Common myeloid progenitor, CD34-positive (primary cell): ENCODE measurements around the gene AQP10. TPM values are rescaled to one million over a fixed set of nuclear protein-coding genes. Genes with fewer than 3 reads are reported as not detected.
"Not testable (repeated sequence)": the region's sequence is repeated elsewhere in the genome, so short reads cannot be mapped to it uniquely, and the experiment has no call there.

ENCODE experiments used
- CTCF ChIA-PET: fragments of 350-600 bp; sonication (Branson Sonifier 250); formaldehyde crosslinking; loops from one replicate; lab custom pipeline; 2021; ENCODE audit warnings: antibody characterized with exemption; lab: Charles Lee
- POLR2A ChIA-PET: fragments of 350-600 bp; sonication (Branson Sonifier 250); formaldehyde crosslinking; loops from one replicate; lab custom pipeline; 2021; ENCODE audit warnings: antibody characterized with exemption; lab: Charles Lee
- DNase-seq, 3 donors: peaks; one replicate each; pipeline versions ENCODE4 v3.0.0 to v3.0.0-alpha.2; 2013
- H3K27ac ChIP-seq, 2 experiments: 1 replicate in 1 of 2; 2 replicates in 1 of 2; pipeline ENCODE4 v1.7.0; 2013; ENCODE audit warnings: inconsistent platforms in 2 of 2, low read length in 2 of 2, mild to moderate bottlenecking in 2 of 2, low read depth in 1 of 2, moderate library complexity in 1 of 2; ENCODE audit not compliant: severe bottlenecking in 2 of 2, insufficient read depth in 1 of 2, poor library complexity in 1 of 2
- H3K27me3 ChIP-seq, 5 experiments: replicated peaks in 2 of 5; 1 replicate in 3 of 5; 2 replicates in 2 of 5; pipeline versions ENCODE4 v1.6.1 to v1.7.0; 2013; ENCODE audit warnings: low read length in 4 of 5, mild to moderate bottlenecking in 2 of 5, moderate library complexity in 2 of 5, inconsistent platforms in 1 of 5; ENCODE audit not compliant: insufficient read depth in 5 of 5, control insufficient read depth in 4 of 5
- H3K36me3 ChIP-seq, 4 experiments: 1 replicate in 2 of 4; 2 replicates in 2 of 4; pipeline versions ENCODE4 v1.6.1 to v1.7.0; 2013; ENCODE audit warnings: low read length in 3 of 4, control low read depth in 1 of 4, mild to moderate bottlenecking in 1 of 4; ENCODE audit not compliant: control insufficient read depth in 4 of 4, insufficient read depth in 4 of 4
- H3K4me1 ChIP-seq, 4 experiments: 1 replicate in 3 of 4; 2 replicates in 1 of 4; pipeline versions ENCODE4 v1.6.1 to v1.7.1; 2013; ENCODE audit warnings: low read length in 3 of 4, mild to moderate bottlenecking in 3 of 4, control low read depth in 1 of 4, inconsistent platforms in 1 of 4, moderate library complexity in 1 of 4; ENCODE audit not compliant: control insufficient read depth in 4 of 4, insufficient read depth in 4 of 4; ENCODE audit errors: control extremely low read depth in 1 of 4
- H3K4me3 ChIP-seq, 7 experiments: 1 replicate in 4 of 7; 2 replicates in 3 of 7; pipeline versions ENCODE4 v1.5.1 to v1.7.0; 2013; ENCODE audit warnings: mild to moderate bottlenecking in 7 of 7, low read length in 6 of 7, moderate library complexity in 6 of 7, inconsistent platforms in 2 of 7, low read depth in 2 of 7, control low read depth in 1 of 7; ENCODE audit not compliant: insufficient read depth in 4 of 7, control insufficient read depth in 1 of 7; ENCODE audit errors: extremely low read depth in 1 of 7
- H3K9me3 ChIP-seq, 5 experiments: 1 replicate in 4 of 5; 2 replicates in 1 of 5; pipeline versions ENCODE4 v1.6.1 to v1.7.1; 2013; ENCODE audit warnings: low read length in 4 of 5, mild to moderate bottlenecking in 2 of 5, inconsistent platforms in 1 of 5, low read depth in 1 of 5, moderate library complexity in 1 of 5; ENCODE audit not compliant: control insufficient read depth in 4 of 5, insufficient read depth in 2 of 5; ENCODE audit errors: control extremely low read depth in 1 of 5
- WGBS: methylation state at CpG from one replicate; pipeline ENCODE4 v1.1.5; 2013; ENCODE audit not compliant: insufficient coverage; 5-methylcytosine and 5-hydroxymethylcytosine counted together
- polyA plus RNA-seq: library from polyadenylated mRNA; unstranded; fragments of 120-200 nt; gene quantifications from one replicate; pipeline ENCODE4 v1.2.1, GENCODE V29; 2013

The AQP10 gene
- 0.40 TPM for polyA plus RNA-seq

- Histone ChIP-seq H3K9me3 (peaks cover 0 to 1% (median 0%) of the 10 kb centered on the region in 5 experiments), H3K4me3 (peak within 1 kb of the TSS in 2 of 7 experiments; percentile 7 to 8), H3K27me3 (no peaks in the 10 kb centered on the region), H3K36me3 (no peaks in the 10 kb centered on the region), H3K27ac (peak within 1 kb of the TSS in 1 of 2 experiments; percentile 38), H3K4me1 (peaks cover 0 to 21% (median 17%) of the 10 kb centered on the region in 4 experiments)
- ChIA-PET CTCF (interaction anchor here (0.6 to 18.9 kb wide), 5 partner anchors 8 to 48 kb away, joined by 3 to 429 read pairs (median 4); no protein-coding TSS in a partner anchor), POLR2A (interaction anchor here (0.6 to 0.7 kb wide), 2 partner anchors 74 to 81 kb away, joined by 3 to 4 read pairs; no protein-coding TSS in a partner anchor)
- 0% methylated on average over 3 of the region's 9 CpGs for WGBS
- DNase-seq: peak; percentile 52 to 79 (median 67)
These were observed at the start of gene AQP10 for GRCh38 chr1:154320882-154321608. AQP10 (plus strand) TSS chr1:154321093; CDS start chr1:154321156, 63 bp downstream.

GRCh38 chr1:154272217-154272998 is 48.5 kb upstream of the AQP10 start, which contains the start of gene HAX1:
HAX1 (plus strand) TSS chr1:154272629; CDS start chr1:154272724, 95 bp downstream.
- ChIA-PET POLR2A (interaction anchor here (0.6 to 1.1 kb wide), 3 partner anchors 42 to 62 kb away, joined by 3 read pairs; no protein-coding TSS in a partner anchor), CTCF (interaction anchor here (0.6 to 4.1 kb wide), 19 partner anchors 10 to 476 kb away, joined by 3 to 28 read pairs (median 4); partner anchors contain the start of genes AQP10 and ATP8B2)
- Histone ChIP-seq H3K4me1 (peaks cover 0 to 19% (median 17%) of the 10 kb centered on the region in 4 experiments), H3K27ac (peak within 1 kb of the TSS; percentile 87 to 93), H3K9me3 (no peaks in the 10 kb centered on the region), H3K36me3 (peaks cover 5 to 43% (median 32%) of the 10 kb centered on the region in 4 experiments), H3K4me3 (peak within 1 kb of the TSS; percentile 89 to 100 (median 96)), H3K27me3 (no peaks in the 10 kb centered on the region)
- DNase-seq: peak; percentile 100
- WGBS: under 1% methylated on average over 47 of the region's 47 CpGs

GRCh38 chr1:154272999-154273563 is 47.8 kb upstream of the AQP10 start:
- no peaks in the 10 kb centered on the region for H3K27me3 ChIP-seq
- 52% methylated on average over 10 of the region's 13 CpGs for WGBS
- H3K9me3 ChIP-seq: no peaks in the 10 kb centered on the region
- H3K4me1 ChIP-seq: peaks cover 0 to 19% (median 17%) of the 10 kb centered on the region in 4 experiments
- peak overlapping the region; percentile 87 to 93 for H3K27ac ChIP-seq
- CTCF ChIA-PET: interaction anchor here (1.0 to 4.1 kb wide), 8 partner anchors 48 to 476 kb away, joined by 3 to 28 read pairs (median 4); partner anchors contain the start of genes AQP10 and ATP8B2
- peak overlapping the region; percentile 89 to 100 (median 96) for H3K4me3 ChIP-seq
- POLR2A ChIA-PET: no interaction called here
- no peak for DNase-seq
- peaks cover 5 to 43% (median 30%) of the 10 kb centered on the region in 4 experiments for H3K36me3 ChIP-seq

- DNase-seq: peak; percentile 45 to 65 (median 63)
- 100% methylated on average over 2 of the region's 7 CpGs for WGBS
- Histone ChIP-seq H3K27me3 (no peaks in the 10 kb centered on the region), H3K9me3 (no peaks in the 10 kb centered on the region), H3K4me3 (no peak overlapping the region), H3K36me3 (peaks cover 4 to 16% (median 10%) of the 10 kb centered on the region in 4 experiments), H3K27ac (no peak overlapping the region), H3K4me1 (peaks cover 0 to 14% (median 13%) of the 10 kb centered on the region in 4 experiments)
- POLR2A ChIA-PET: no interaction called here
- CTCF ChIA-PET: interaction anchor here (0.5 to 2.3 kb wide), 7 partner anchors 10 to 270 kb away, joined by 3 to 15 read pairs (median 3); partner anchors contain the start of gene ATP8B2
These were observed 44.1 kb upstream of the AQP10 start for GRCh38 chr1:154276797-154277196.

GRCh38 chr1:154287591-154287990 is 33.3 kb upstream of the AQP10 start:
- H3K27me3 ChIP-seq, H3K4me1 ChIP-seq, POLR2A ChIA-PET, H3K27ac ChIP-seq, DNase-seq, H3K4me3 ChIP-seq, H3K9me3 ChIP-seq, H3K36me3 ChIP-seq: not testable (repeated sequence)
- CTCF ChIA-PET: interaction anchor here (1.6 kb wide), 1 partner anchor 11 kb away, joined by 3 read pairs; no protein-coding TSS in a partner anchor
- no CpG with 5 or more reads among the region's 30 CpGs for WGBS

GRCh38 chr1:154288661-154289060 is 32.2 kb upstream of the AQP10 start:
- no peak overlapping the region for H3K4me3 ChIP-seq
- no peaks in the 10 kb centered on the region for H3K4me1 ChIP-seq
- ChIA-PET CTCF (interaction anchor here (0.6 kb wide), 1 partner anchor 16 kb away, joined by 3 read pairs; no protein-coding TSS in a partner anchor), POLR2A (no interaction called here)
- peak in 1 of 3 donors; percentile 14 for DNase-seq
- H3K9me3 ChIP-seq: peaks cover 0 to 1% (median 0%) of the 10 kb centered on the region in 5 experiments
- no peaks in the 10 kb centered on the region for H3K36me3 ChIP-seq
- WGBS: 43% methylated on average over 1 of the region's 3 CpGs
- H3K27ac ChIP-seq: no peak overlapping the region
- no peaks in the 10 kb centered on the region for H3K27me3 ChIP-seq
